Hepatocyte (in vitro differentiated cells): ENCODE data around the gene IL1RN. TPM values are rescaled to one million over a fixed set of nuclear protein-coding genes. Genes with fewer than 3 reads are reported as not detected.
A peak's percentile ranks its signal among the peaks of the same experiment; 100 is the strongest.

ENCODE experiments used
- DNase-seq: peaks from one replicate; pipeline ENCODE4 v3.0.0-alpha.2; 2016; ENCODE audit warnings: low spot score
- H2AFZ ChIP-seq: fragments of 200-600 bp; sonication (generic); 2 replicates; pipeline ENCODE4 v1.6.0; 2016; ENCODE audit warnings: antibody characterized with exemption, mild to moderate bottlenecking
- H3K27ac ChIP-seq: fragments of 200-600 bp; sonication (generic); 2 replicates; pipeline ENCODE4 v1.5.1; 2016; ENCODE audit warnings: mild to moderate bottlenecking
- H3K27me3 ChIP-seq: fragments of 200-600 bp; sonication (generic); 2 replicates; pipeline ENCODE4 v1.6.1; 2016
- H3K36me3 ChIP-seq: fragments of 200-600 bp; sonication (generic); replicated peaks from 2 replicates; pipeline ENCODE4 v1.5.1; 2016; ENCODE audit warnings: low read depth; ENCODE audit not compliant: insufficient read depth
- H3K4me1 ChIP-seq: fragments of 200-600 bp; sonication (generic); 2 replicates; pipeline ENCODE4 v1.5.1; 2016; ENCODE audit warnings: mild to moderate bottlenecking, moderate library complexity; ENCODE audit not compliant: insufficient read depth
- H3K4me2 ChIP-seq: fragments of 200-600 bp; sonication (generic); 2 replicates; pipeline ENCODE4 v1.6.0; 2016
- H3K4me3 ChIP-seq: fragments of 200-600 bp; sonication (generic); 2 replicates; pipeline ENCODE4 v1.5.1; 2016; ENCODE audit warnings: mild to moderate bottlenecking
- H3K79me2 ChIP-seq: fragments of 200-600 bp; sonication (generic); 2 replicates; pipeline ENCODE4 v1.6.0; 2017; ENCODE audit warnings: mild to moderate bottlenecking
- H3K9me2 ChIP-seq: fragments of 200-600 bp; sonication (generic); replicated peaks from 2 replicates; pipeline ENCODE4 v1.6.0; 2017; ENCODE audit warnings: mild to moderate bottlenecking; ENCODE audit not compliant: insufficient read depth
- H3K9me3 ChIP-seq: fragments of 200-600 bp; sonication (generic); 2 replicates; pipeline ENCODE4 v1.5.1; 2016; ENCODE audit warnings: low read depth, mild to moderate bottlenecking
- H4K20me1 ChIP-seq: fragments of 200-600 bp; sonication (generic); 2 replicates; pipeline ENCODE4 v1.6.0; 2016; ENCODE audit warnings: mild to moderate bottlenecking; ENCODE audit not compliant: insufficient read depth, poor library complexity, severe bottlenecking
- CTCF ChIP-seq: fragments of 200-600 bp; sonication (generic); IDR thresholded peaks from 2 replicates; pipeline ENCODE4 v1.5.1; 2016; ENCODE audit warnings: antibody characterized with exemption, mild to moderate bottlenecking; ENCODE audit not compliant: poor library complexity
- EZH2 ChIP-seq: fragments of 200-600 bp; sonication (generic); IDR thresholded peaks from 2 replicates; pipeline ENCODE4 v1.6.1; 2016; ENCODE audit warnings: antibody characterized with exemption, mild to moderate bottlenecking, borderline replicate concordance
- EZH2phosphoT487 ChIP-seq: fragments of 200-600 bp; sonication (generic); IDR thresholded peaks from one replicate; pipeline ENCODE4 v1.6.1; 2018; ENCODE audit warnings: antibody characterized with exemption, mild to moderate bottlenecking, low read depth, moderate library complexity; ENCODE audit not compliant: unreplicated experiment, severe bottlenecking
- WGBS: methylation state at CpG from one replicate; pipeline ENCODE4 v1.1.6; 2016; ENCODE audit warnings: low lambda C conversion rate; ENCODE audit errors: missing lambda C conversion rate; 5-methylcytosine and 5-hydroxymethylcytosine counted together
- polyA plus RNA-seq: library from polyadenylated mRNA; unstranded; fragments of >200 nt; fragmentation: Nextera tagmentation; extraction: Ambion mirVana; gene quantifications from 2 replicates; pipeline ENCODE4 v1.2.1, GENCODE V29; 2016
- total RNA-seq: library from RNA; depleted of rRNA; stranded (reverse); fragments of >200 nt; gene quantifications from 2 replicates; pipeline ENCODE4 v1.2.3, GENCODE V29; 2014

The IL1RN gene, protein sequence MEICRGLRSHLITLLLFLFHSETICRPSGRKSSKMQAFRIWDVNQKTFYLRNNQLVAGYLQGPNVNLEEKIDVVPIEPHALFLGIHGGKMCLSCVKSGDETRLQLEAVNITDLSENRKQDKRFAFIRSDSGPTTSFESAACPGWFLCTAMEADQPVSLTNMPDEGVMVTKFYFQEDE
- total RNA-seq (3.1 and 4.3 TPM in 2 replicates), polyA plus RNA-seq (4.5 and 7.3 TPM in 2 replicates)

GRCh38 chr2:113126845-113127645 lies at the start of gene IL1RN:
Gene IL1RN (plus strand): TSS chr2:113127598. CDS start chr2:113127625, 27 bp downstream.
- H3K4me1 ChIP-seq: peaks cover 4% of the 10 kb centered on the region
- 72% methylated on average over 16 of the region's 16 CpGs for WGBS
- H3K4me3 ChIP-seq: no peak within 1 kb of the TSS
- H3K36me3 ChIP-seq: no peaks in the 10 kb centered on the region
- no peaks in the 10 kb centered on the region for H3K79me2 ChIP-seq
- no peak within 1 kb of the TSS for H2AFZ ChIP-seq
- H3K4me2 ChIP-seq: no peak within 1 kb of the TSS
- no peaks in the 10 kb centered on the region for H3K9me2 ChIP-seq
- no peak for DNase-seq
- TF ChIP-seq EZH2: no peak
- TF ChIP-seq CTCF: no peak
- no peak for TF ChIP-seq EZH2phosphoT487
- H3K27ac ChIP-seq: peak within 1 kb of the TSS; percentile 7
- H4K20me1 ChIP-seq: no peaks in the 10 kb centered on the region
- H3K9me3 ChIP-seq: no peaks in the 10 kb centered on the region
- no peaks in the 10 kb centered on the region for H3K27me3 ChIP-seq

- Histone ChIP-seq H3K4me3 (no peak overlapping the region), H4K20me1 (no peaks in the 10 kb centered on the region), H3K9me3 (no peaks in the 10 kb centered on the region), H3K9me2 (no peaks in the 10 kb centered on the region), H3K4me2 (no peak overlapping the region), H3K4me1 (no peaks in the 10 kb centered on the region), H3K36me3 (no peaks in the 10 kb centered on the region), H3K27ac (no peak overlapping the region), H3K27me3 (no peaks in the 10 kb centered on the region), H3K79me2 (no peaks in the 10 kb centered on the region), H2AFZ (no peak overlapping the region)
- no peak for DNase-seq
- 57% methylated on average over 1 of the region's 1 CpG for WGBS
- TF ChIP-seq CTCF: no peak
- TF ChIP-seq EZH2: no peak
- no peak for TF ChIP-seq EZH2phosphoT487
Observed at GRCh38 chr2:113077921-113078320, 49.5 kb upstream of the IL1RN start.

- H2AFZ ChIP-seq: no peak overlapping the region
- 81% methylated on average over 6 of the region's 6 CpGs for WGBS
- TF ChIP-seq EZH2: no peak
- no peak for TF ChIP-seq EZH2phosphoT487
- no peak for TF ChIP-seq CTCF
Observed at GRCh38 chr2:113078350-113078839, 49.0 kb upstream of the IL1RN start.

More at GRCh38 chr2:113078350-113078839, 49.0 kb upstream of the IL1RN start:
- H3K27ac ChIP-seq: no peak overlapping the region
- no peaks in the 10 kb centered on the region for H3K27me3 ChIP-seq
- no peaks in the 10 kb centered on the region for H3K36me3 ChIP-seq
- no peak overlapping the region for H3K4me3 ChIP-seq
- no peaks in the 10 kb centered on the region for H3K79me2 ChIP-seq
- no peaks in the 10 kb centered on the region for H4K20me1 ChIP-seq
- H3K4me1 ChIP-seq: no peaks in the 10 kb centered on the region
- no peak for DNase-seq
- no peak overlapping the region for H3K4me2 ChIP-seq
- no peaks in the 10 kb centered on the region for H3K9me3 ChIP-seq
- no peaks in the 10 kb centered on the region for H3K9me2 ChIP-seq
